Stimulated activated CD8-positive, alpha-beta memory T cell treated with anti-CD3 and anti-CD28 coated beads, Interleukin-12 subunit alpha, Interleukin-12 subunit beta, amount 100 ng/mL, for 1 hour (primary cell): Measurements from ENCODE around the gene OSBPL9.

ENCODE experiments used
- DNase-seq: peaks from one replicate; pipeline ENCODE4 v3.0.0-alpha.2; 2020; ENCODE audit warnings: low read depth

Gene OSBPL9, protein sequence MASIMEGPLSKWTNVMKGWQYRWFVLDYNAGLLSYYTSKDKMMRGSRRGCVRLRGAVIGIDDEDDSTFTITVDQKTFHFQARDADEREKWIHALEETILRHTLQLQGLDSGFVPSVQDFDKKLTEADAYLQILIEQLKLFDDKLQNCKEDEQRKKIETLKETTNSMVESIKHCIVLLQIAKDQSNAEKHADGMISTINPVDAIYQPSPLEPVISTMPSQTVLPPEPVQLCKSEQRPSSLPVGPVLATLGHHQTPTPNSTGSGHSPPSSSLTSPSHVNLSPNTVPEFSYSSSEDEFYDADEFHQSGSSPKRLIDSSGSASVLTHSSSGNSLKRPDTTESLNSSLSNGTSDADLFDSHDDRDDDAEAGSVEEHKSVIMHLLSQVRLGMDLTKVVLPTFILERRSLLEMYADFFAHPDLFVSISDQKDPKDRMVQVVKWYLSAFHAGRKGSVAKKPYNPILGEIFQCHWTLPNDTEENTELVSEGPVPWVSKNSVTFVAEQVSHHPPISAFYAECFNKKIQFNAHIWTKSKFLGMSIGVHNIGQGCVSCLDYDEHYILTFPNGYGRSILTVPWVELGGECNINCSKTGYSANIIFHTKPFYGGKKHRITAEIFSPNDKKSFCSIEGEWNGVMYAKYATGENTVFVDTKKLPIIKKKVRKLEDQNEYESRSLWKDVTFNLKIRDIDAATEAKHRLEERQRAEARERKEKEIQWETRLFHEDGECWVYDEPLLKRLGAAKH

DNA sequence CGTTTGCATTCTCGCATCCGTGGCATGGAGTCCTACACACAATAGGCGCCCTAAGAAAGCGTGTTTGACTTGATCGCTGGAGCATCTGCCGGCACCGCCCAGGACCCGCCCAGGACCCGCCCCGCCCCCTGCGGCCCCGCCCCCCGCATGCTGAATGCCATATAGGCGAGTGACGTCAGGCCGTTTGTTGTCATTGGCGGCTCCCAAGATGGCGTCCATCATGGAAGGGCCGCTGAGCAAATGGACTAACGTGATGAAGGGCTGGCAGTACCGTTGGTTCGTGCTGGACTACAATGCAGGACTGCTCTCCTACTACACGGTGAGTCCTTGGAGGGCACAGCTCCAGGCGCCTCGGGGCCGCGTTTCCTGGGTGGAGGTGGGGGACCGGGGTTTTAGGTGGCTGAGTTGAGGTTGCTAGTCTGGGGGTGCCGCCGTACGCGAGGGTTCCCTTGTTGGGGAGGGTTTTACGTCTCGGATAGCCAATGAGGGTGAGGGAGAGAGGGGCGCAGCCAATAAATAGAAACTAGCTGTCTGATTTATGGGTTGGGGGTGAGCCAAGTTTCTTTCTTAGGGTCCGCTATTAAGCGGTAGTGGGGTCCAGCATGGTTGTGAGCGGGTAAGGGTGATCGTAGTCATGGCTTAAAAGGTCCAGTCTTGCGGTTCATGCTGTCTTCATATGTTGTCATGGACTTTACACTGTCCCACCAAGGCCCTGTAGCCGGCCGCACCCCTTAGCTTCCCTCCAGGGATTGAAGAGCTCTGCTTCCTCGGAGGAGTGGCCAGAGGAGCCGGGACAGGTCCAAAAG, at the start of gene OSBPL9:
Gene OSBPL9, plus strand, starts transcription at position 190 of the 806 bp plus-strand sequence. Its CDS starts 19 bp downstream, at position 209.
- peak; percentile 80 for DNase-seq

DNA sequence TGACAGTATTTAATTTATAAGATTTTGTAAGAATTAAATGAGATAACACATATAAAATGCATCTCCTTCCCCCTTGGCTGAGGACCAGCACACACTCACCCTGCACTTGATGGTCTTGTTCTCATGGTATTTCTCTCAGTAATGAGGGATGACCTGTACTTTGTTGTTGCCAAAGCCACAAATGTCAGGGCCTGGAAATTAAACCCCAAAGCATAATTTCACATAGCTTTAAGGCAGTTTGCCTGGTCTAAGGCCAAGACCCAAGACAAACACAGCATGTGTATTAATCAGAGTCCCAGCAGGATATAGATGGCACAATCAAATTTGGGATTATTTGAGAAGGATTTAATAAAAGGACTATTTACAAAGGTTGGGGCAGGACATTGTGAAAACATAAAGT, 49.2 kb upstream of the OSBPL9 start:
- DNase-seq: no peak

DNA sequence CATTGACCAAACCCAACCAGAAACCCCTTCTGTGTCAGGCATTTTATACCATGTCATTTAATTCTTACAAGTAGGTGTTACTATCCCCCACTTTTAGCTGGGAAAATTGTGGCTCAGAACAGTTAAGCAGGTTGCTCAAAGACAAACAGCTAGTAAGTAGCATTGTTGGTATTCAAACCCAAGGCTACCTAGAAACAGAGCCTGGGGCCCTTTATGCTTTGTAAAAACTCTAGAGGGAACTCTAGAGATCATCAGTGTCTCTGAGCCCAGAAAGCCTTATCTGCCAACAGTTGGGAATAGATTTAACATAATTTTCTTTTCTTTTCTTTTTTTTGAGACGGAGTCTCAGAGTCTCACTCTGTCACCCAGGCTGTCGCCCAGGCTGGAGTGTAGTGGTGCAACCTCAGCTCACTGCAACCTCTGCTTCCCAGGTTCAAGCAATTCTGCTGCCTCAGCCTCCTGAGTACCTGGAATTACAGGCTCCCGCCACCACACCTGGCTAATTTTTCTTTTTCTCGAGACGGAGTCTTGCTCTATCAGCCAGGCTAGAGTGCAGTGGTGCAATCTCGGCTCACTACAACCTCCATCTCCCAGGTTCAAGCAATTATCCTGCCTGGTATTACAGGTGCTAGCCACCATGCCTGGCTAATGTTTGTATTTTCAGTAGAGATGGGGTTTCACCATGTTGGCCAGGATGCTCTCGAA, 48.5 kb upstream of the OSBPL9 start:
- DNase-seq: no peak

GRCh38 chr1:51569284-51570062, 47.4 kb upstream of the OSBPL9 start:
- DNase-seq: peak; percentile 30

- DNase-seq: no peak
Observed at GRCh38 chr1:51570063-51570710, 46.7 kb upstream of the OSBPL9 start.

DNA sequence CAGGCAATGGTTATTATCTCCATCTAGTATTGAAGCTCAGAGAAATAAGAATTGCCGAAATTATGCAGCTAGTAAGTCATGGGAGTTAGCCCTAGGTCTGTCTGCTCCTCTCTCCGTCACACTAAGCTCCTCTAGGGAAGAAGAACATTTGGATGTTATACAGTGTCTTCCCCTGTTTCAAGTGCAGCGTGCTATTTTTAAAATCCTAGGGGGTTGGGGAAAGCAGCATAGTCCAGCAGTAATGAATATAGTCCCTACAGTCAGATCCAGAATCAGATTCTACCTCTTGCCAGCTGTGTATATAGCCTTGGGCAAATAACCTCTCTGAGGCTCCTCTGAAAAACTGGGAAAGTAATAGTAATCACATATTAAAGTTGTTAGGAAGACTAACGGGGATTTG, 44.5 kb upstream of the OSBPL9 start:
- DNase-seq: no peak

DNA sequence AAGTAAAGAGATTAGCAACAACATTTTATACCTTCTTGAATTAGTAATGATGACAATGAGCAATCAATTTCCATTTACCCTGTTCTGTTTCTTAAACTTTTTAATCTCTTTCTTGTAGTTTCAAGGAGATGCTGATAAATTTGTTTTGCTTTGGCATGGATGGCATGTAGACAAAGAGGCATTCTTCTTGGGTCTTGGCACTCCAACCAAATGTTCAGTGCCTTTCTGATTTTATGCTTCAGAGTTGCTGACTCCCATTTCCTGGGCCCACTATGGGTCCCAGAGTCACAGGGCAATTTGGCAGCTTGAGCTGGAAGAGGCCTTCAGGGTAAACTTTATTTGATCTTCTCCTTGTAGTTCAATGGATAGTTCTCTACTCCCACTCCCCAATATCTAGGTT, 42.1 kb upstream of the OSBPL9 start:
- DNase-seq: no peak

GRCh38 chr1:51575406-51576084, 41.3 kb upstream of the OSBPL9 start:
- no peak for DNase-seq

- no peak for DNase-seq
Observed at GRCh38 chr1:51576085-51576444, 40.8 kb upstream of the OSBPL9 start.

DNA sequence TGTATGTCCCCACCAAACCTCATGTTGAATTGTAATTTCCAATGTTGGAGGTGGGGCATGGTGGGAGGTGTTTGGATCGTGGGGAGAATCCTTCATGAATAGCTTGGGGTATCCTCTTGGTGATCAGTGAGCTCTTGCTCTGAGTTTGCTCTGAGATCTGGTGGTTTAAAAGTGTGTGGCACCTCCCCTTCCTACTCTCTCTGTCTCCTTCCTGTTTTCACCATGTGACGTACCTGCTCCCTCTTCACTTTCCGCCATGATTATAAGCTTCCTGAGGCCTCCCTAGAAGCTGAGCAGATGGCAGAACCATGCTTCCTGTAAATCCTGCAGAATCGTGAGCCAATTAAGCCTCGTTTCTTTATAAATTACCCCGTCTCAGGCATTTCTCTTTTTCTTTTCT, 40.0 kb upstream of the OSBPL9 start:
- no peak for DNase-seq

GRCh38 chr1:51578383-51579109, 38.3 kb upstream of the OSBPL9 start:
- no peak for DNase-seq

DNA sequence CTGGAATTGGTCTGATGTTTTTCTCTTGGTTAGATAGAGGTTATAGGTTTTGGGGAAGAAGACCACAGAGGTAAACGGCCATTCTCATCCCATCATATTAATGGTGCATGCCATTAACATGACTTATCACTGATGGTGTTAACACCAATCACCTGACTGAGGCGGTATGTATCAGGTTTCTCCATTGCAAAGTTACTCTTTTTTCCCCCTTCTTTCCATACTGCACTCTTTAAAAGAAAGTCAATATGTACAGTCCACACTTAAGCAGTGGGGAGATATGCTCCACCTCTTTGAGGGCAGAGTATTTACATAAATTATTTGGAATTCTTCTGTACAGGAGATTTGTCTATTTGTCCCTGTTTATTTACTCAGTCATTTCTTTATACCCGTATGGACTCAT, 35.7 kb upstream of the OSBPL9 start:
- DNase-seq: no peak

GRCh38 chr1:51583532-51583931, 33.4 kb upstream of the OSBPL9 start:
- DNase-seq: no peak

DNA sequence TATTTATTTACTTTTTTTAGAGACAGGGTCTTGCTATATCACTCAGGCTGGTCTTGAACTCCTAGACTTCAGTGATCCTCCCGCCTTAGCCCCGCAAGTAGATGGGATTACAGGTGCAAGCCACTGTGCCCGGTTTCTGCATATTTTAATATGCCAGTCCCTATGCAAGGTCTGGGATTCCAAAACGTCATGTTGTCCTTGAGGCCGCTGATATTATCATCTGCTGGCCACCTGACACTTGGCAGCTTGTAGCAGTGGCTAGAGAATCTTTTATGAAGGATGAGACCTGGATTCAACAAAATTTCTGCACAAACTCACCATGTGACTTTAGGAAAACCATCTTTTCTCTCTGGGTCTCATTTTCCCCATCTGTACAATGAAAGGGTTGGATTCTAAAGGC, 32.9 kb upstream of the OSBPL9 start:
- DNase-seq: no peak

DNA sequence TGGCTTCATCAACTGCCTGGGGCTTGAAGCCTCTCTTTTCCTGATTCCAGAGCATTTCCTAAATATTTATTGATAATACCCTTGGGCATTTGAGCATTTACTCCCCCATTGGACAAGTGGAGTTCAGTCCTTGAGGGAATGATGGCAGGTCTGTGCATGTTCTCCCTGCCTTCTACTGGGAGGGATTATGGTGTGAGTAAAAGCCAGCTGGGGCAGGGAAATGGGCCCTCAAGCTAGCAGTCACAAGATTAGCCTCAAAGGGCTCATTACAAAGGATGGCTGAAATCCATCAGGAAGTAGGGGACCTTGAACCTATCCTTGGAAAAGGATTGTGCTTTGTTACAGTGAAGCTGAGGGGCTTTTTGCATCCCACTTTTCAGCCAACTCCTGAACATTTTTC, 24.2 kb upstream of the OSBPL9 start:
- DNase-seq: no peak

GRCh38 chr1:51594716-51595115, 22.2 kb upstream of the OSBPL9 start:
- no peak for DNase-seq

DNA sequence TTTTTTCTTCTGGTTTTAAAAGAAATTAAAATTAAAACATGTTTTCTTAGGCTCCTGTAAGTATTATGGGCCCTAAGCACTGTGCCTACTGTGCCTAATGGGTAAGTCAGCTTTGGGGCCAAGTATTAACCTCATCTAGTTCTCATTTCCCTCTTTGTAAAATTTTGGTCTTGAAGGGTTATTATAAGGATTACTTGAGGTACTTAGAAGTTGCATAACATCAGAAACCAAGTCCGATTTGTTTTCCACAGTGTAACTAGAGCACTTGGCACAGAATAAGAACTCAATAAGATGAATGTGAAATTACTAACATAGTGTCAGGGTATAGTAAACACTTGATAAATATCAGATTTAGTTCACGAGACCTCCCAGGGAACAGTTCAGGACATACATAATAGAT, 16.4 kb upstream of the OSBPL9 start:
- DNase-seq: no peak

DNA sequence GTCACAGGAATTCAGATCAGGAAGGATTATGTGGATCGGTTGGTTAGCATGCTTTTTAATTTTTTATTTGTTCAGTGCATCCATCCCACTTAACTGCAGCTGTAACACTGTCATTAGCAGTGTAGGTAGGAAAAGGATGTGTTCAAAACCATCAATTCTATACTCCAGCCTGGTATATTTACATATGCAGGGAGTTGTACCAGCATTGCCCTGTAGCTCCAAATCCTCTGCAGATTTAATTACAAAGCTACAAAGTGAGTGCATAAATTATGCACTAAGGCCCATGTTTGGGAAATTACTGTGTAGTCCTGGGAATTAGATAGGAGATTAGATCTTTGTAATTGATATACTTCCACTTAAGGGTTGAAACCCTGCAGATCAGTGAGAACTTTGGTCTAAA, 15.9 kb upstream of the OSBPL9 start:
- no peak for DNase-seq

GRCh38 chr1:51605961-51606723, 10.8 kb upstream of the OSBPL9 start:
- no peak for DNase-seq
